HAP-1 (cell line): Measurements from ENCODE around the gene TXNDC15.
"Not testable (repeated sequence)": the region's sequence is repeated elsewhere in the genome, so short reads cannot be mapped to it uniquely, and the experiment has no call there.

Experiments
- DNase-seq, 2 experiments: peaks; one replicate each; pipeline ENCODE4 v3.0.0-alpha.2; 2016 to 2020; ENCODE audit warnings: low spot score in 2 of 2
- H3K27me3 ChIP-seq: fragments of 250-450 bp; sonication (Bioruptor Pico); 2 replicates; pipeline ENCODE4 v1.5.1; 2020; ENCODE audit warnings: low read depth, mild to moderate bottlenecking, moderate library complexity
- H3K36me3 ChIP-seq: fragments of 250-450 bp; sonication (Bioruptor Pico); replicated peaks from 2 replicates; pipeline ENCODE4 v1.5.1; 2020; ENCODE audit warnings: mild to moderate bottlenecking
- H3K4me1 ChIP-seq: fragments of 250-450 bp; sonication (Bioruptor Pico); 2 replicates; pipeline ENCODE4 v1.5.1; 2020; ENCODE audit warnings: mild to moderate bottlenecking
- H3K4me3 ChIP-seq: fragments of 250-450 bp; sonication (Bioruptor Pico); 2 replicates; pipeline ENCODE4 v1.5.1; 2020; ENCODE audit warnings: mild to moderate bottlenecking, moderate library complexity
- H3K9me3 ChIP-seq: fragments of 250-450 bp; sonication (Bioruptor Pico); 2 replicates; pipeline ENCODE4 v1.5.1; 2020; ENCODE audit warnings: mild to moderate bottlenecking, moderate library complexity
- in situ Hi-C: fragments of 300-500 bp; cut with MboI; formaldehyde crosslinking; loops from 3 replicates; pipeline ENCODE4 v1.14.3; 2020; ENCODE audit warnings: low sequenced_read_pairs, inconsistent platforms, mixed read lengths

The TXNDC15 gene, protein sequence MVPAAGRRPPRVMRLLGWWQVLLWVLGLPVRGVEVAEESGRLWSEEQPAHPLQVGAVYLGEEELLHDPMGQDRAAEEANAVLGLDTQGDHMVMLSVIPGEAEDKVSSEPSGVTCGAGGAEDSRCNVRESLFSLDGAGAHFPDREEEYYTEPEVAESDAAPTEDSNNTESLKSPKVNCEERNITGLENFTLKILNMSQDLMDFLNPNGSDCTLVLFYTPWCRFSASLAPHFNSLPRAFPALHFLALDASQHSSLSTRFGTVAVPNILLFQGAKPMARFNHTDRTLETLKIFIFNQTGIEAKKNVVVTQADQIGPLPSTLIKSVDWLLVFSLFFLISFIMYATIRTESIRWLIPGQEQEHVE

DNA sequence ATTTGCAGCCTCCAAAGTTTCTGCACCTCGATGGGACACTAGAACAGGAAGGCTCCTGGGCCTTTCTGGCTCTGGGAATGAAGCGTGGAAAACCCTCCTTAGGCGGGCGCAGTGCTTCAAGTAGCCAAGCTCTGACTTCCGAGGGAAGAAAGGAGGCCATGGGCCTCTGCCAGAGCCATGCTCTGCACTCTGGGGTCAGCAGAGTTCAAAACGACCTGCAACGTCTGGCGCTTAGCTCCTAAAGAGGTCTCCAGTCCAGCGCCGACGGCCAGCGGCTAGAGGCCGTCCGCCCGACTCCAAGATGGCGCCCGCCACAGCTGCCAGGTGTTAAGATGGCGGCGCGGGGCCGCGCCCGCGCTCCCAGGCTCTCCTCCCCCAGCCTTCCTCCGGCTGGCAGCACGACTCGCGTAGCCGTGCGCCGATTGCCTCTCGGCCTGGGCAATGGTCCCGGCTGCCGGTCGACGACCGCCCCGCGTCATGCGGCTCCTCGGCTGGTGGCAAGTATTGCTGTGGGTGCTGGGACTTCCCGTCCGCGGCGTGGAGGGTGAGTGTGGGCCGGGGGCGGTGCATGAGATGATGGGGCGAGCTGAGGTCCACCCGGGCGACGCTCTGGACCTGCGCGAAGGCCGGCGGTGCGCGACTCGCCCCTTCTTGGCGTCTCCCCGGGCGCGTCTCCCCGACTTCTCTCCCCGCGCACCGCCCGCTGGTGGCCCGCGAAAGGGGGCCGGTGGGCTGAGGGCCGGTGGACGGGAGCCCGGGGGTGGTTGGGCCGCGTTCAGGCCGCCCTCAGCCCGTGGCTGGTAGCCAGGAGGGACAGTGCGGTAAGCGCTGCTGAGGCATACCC is at the start of gene TXNDC15:
TSS of gene TXNDC15 (plus strand) at position 385 of the 844 bp plus-strand sequence. CDS start at position 442, 57 bp downstream.
- Histone ChIP-seq H3K4me1 (peaks cover 13% of the 10 kb centered on the region), H3K27me3 (no peaks in the 10 kb centered on the region), H3K9me3 (no peaks in the 10 kb centered on the region), H3K36me3 (no peaks in the 10 kb centered on the region), H3K4me3 (peak within 1 kb of the TSS; percentile 68)
- DNase-seq = peak; percentile 80 to 88
- in situ Hi-C loops = no loop called here

DNA sequence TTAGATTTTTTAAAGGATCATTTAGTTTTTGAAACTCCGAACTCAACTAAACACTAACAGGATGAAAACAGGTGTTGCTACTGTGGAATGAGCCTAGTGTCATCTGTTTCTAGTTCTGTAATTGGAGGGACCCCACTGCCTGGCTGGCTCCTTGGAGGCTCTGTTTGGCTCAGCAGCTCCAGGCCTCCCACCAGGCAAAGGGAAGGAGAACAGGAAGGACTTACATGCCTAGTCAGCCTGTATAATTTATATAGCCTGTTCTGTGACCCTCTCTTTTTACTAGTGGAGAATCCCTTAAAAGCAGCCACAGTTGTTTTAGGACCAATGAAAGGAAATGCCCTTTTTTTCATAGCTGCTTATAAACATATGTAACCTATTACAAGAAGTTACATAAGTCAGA is 49.5 kb upstream of the TXNDC15 start:
- Histone ChIP-seq H3K4me3 (no peak overlapping the region), H3K36me3 (peaks cover 67% of the 10 kb centered on the region), H3K9me3 (no peaks in the 10 kb centered on the region), H3K4me1 (no peaks in the 10 kb centered on the region; the same call in 1 of the 2 replicates), H3K27me3 (no peaks in the 10 kb centered on the region)
- DNase-seq = no peak
- in situ Hi-C loops = no loop called here

DNA sequence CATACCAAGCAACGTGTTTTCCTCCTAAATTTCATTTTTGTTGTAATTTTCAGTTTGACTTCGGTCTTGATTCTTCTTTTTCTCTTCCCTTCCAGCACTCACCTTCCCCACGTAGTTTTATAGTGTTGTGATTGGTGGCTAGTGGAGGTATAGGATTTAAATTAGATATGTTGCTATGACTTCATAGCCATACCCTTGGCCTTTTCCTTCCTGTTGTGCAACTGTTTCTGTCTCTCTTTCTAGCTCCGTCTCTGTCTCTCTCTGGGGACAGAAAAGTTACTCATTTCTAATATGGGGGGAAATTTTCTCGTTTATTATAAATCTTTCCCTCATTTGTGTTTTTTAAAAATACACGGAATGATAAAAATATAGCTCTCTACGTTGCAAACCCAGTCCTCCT is 49.0 kb upstream of the TXNDC15 start:
- no peaks in the 10 kb centered on the region for H3K27me3 ChIP-seq
- in situ Hi-C loops = no loop called here
- H3K9me3 ChIP-seq = no peaks in the 10 kb centered on the region
- H3K36me3 ChIP-seq = peaks cover 62% of the 10 kb centered on the region
- H3K4me3 ChIP-seq = no peak overlapping the region
- no peak for DNase-seq
- no peaks in the 10 kb centered on the region; the same call in 1 of the 2 replicates for H3K4me1 ChIP-seq

DNA sequence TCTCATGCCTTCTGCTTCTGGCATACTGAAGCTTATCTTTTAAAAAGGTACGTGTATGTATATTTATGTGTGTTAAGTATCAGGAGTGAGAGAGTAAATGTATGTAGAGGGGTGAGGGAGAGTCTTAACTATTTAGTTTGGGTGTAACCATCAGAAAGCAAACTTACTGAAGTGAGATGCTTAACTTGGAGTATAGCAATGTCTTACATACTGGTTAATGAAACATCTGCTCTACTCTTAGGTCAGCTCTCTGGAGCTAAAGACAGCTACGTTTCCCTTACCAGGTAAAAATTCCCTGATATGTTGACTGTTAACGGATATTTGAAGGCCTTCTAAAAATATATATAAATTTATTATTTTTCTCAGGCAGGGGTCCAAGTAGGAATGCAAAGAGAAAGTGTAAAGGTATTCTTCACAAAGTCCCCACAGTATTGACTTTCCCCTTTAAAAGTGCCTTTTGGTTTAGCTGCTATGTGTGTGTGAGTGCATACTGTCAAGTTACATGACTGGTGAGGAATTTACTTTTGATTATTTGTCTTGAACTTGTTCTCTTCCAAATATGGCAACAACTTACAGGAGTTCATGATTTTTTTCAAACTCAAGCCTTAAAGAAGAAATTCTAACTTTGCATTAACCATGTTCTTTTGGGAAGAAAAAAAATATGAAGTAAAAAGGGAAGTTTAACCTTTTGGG is 40.7 kb upstream of the TXNDC15 start:
- in situ Hi-C loops = no loop called here
- Histone ChIP-seq H3K9me3 (no peaks in the 10 kb centered on the region), H3K36me3 (peaks cover 23% of the 10 kb centered on the region)

DNA sequence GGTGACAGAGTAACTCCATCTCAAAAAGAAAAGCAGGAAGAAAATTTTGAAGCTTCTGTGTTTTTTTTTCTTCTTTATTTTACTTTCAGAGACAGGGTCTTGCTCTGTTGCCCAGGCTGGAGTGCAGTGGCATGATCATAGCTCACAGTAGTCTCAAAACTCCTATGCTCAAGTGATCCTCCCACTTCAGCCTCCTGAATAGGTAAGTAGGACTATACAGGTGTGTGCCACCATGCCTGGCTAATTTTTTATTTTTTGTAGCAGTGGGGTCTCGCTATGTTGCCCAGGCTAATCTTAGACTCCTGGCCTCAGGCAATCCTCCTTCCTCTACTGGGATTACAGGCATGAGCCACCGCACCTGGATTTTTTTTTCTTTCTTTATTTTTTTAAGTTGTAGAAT is 38.5 kb upstream of the TXNDC15 start:
- in situ Hi-C loops = no loop called here

More for the DNA sequence above, 40.7 kb upstream of the TXNDC15 start:
- no peak for DNase-seq
- no peak overlapping the region for H3K4me3 ChIP-seq
- H3K4me1 ChIP-seq = no peaks in the 10 kb centered on the region
- no peaks in the 10 kb centered on the region for H3K27me3 ChIP-seq

DNA sequence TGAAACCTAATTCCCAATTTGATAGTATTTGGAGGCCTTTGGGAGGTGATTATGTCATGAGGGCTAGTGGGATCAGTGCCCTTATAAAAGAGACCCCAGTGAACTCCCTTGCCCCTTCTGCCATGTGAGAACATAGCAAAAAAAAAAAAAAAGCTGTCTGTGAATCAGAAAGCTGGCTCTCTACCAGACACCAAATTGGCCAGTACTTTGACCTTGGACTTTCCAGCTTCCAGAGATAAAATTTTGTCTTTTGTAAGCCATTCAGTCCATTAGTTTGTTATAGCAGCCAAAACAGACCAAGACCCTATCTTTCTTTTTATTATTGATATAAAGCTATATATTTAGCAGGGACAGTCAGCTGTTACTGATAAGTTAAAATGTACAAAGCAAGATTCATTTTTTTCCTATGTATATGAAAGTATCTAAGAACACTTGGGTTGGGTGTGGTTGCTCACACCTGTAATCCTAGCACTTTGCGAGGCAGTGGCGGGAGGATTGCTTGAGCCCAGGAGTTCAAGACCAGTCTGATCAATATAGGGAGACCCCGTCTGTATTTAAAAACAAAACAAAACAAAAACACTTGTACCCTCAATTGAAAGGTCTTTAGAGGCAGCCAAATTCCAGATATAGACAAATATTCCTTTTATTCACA is 36.5 kb upstream of the TXNDC15 start:
- Histone ChIP-seq H3K4me3 (no peak overlapping the region), H3K4me1 (0 out of 2 replicates have a peak, but pooled peaks cover 4% of the 10 kb centered on the region), H3K27me3 (no peaks in the 10 kb centered on the region), H3K36me3 (peaks cover 28% of the 10 kb centered on the region), H3K9me3 (no peaks in the 10 kb centered on the region)
- no peak for DNase-seq
- in situ Hi-C loops = no loop called here

More for the DNA sequence above, 38.5 kb upstream of the TXNDC15 start:
- Histone ChIP-seq H3K27me3 (no peaks in the 10 kb centered on the region), H3K4me1 (0 out of 2 replicates have a peak, but pooled peaks cover 2% of the 10 kb centered on the region), H3K4me3 (no peak overlapping the region), H3K9me3 (no peaks in the 10 kb centered on the region), H3K36me3 (peaks cover 28% of the 10 kb centered on the region)
- DNase-seq = no peak

DNA sequence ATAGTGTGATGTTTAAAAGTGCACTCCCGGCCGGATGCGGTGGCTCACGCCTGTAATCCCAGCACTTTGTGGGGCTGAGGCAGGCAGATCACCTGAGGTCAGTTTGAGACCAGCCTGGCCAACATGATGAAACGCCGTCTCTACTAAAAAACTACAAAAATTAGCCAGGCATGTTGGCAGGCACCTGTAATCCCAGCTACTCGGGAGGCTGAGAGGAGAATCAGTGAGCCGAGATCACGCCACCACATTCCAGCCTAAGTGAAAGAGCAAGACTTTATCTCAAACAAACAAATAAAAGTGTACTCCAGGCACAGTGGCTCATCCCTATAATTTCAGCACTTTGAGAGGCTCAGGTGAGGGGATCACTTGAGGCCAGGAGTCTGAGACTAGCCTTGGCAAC is 35.8 kb upstream of the TXNDC15 start:
- DNase-seq, in situ Hi-C loops, H3K9me3 ChIP-seq, H3K4me1 ChIP-seq, H3K4me3 ChIP-seq, H3K27me3 ChIP-seq: not testable (repeated sequence)
- H3K36me3 ChIP-seq = peaks cover 24% of the 10 kb centered on the region

DNA sequence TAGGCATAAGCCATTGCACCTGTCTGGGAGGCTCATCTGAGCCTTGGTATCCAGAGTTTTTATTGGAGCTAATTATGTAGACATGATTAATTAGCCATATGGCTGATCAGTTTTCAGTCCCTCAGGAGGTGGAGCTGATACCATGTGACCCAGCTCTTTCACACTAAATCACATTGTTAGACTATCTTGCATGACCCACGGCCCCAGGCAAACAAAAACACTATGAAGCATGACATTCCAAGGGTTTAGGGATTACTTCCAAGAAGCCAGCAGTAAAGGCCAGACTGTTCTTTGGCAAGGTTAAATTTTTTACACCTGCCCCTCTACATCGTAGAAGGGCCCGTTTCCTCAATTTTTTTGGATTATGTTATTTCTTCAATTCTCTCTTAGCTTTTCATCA is 33.4 kb upstream of the TXNDC15 start:
- H3K9me3 ChIP-seq = no peaks in the 10 kb centered on the region
- H3K4me3 ChIP-seq = no peak overlapping the region
- no peaks in the 10 kb centered on the region for H3K27me3 ChIP-seq
- in situ Hi-C loops = no loop called here
- peaks cover 24% of the 10 kb centered on the region for H3K36me3 ChIP-seq
- peaks cover 9% of the 10 kb centered on the region for H3K4me1 ChIP-seq
- peak in 1 of 2 experiments; percentile 39 for DNase-seq

DNA sequence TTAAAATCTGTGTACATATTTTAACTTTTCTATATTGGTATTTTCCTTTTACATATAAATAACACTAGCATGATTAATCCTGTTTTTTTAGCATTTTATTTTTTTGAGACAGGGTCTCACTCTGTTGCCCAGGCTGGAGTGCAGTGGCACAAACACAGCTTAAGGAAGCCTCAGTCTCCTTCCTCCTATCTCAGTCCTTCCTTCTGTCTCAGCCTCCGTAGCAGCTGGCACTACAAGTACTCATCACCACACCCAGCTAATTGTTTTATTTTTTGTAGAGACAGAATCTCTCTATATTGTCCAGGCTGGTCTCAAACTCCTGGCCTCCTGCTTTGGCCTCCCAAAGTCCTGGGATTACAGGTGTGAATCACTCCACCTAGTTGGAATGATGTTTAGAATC is 29.9 kb upstream of the TXNDC15 start:
- Histone ChIP-seq H3K4me1 (peaks cover 12% of the 10 kb centered on the region), H3K4me3 (no peak overlapping the region), H3K9me3 (no peaks in the 10 kb centered on the region), H3K36me3 (peaks cover 18% of the 10 kb centered on the region), H3K27me3 (no peaks in the 10 kb centered on the region)
- in situ Hi-C loops = no loop called here
- DNase-seq = no peak

DNA sequence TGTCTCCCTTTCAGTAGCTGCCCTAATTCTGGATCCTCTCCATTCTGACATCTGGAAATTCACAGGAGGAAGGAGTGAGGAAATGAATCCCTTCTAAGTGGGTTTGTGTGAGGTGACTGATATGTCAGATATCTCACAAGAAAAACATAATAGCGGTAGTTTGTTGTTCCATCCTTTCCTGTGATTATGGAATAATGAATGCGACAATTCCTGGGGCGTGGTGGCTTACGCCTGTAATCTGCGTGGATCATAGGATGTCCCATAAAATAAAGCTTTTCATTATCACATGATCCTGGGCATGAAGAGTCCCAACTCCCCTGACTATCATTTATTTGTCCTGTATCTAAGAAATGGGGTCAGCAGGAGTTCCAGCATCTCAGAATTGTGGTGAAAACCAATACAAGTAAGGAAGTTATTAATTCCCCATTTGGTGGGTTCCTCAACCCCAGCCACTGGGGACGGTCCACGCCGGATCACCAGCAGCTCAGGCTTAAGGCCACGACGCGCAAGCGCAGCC is 28.8 kb upstream of the TXNDC15 start:
- in situ Hi-C loops = no loop called here
- Histone ChIP-seq H3K4me3 (peak overlapping the region; percentile 65), H3K4me1 (peaks cover 12% of the 10 kb centered on the region), H3K27me3 (no peaks in the 10 kb centered on the region), H3K36me3 (peaks cover 9% of the 10 kb centered on the region), H3K9me3 (no peaks in the 10 kb centered on the region)
- no peak for DNase-seq

DNA sequence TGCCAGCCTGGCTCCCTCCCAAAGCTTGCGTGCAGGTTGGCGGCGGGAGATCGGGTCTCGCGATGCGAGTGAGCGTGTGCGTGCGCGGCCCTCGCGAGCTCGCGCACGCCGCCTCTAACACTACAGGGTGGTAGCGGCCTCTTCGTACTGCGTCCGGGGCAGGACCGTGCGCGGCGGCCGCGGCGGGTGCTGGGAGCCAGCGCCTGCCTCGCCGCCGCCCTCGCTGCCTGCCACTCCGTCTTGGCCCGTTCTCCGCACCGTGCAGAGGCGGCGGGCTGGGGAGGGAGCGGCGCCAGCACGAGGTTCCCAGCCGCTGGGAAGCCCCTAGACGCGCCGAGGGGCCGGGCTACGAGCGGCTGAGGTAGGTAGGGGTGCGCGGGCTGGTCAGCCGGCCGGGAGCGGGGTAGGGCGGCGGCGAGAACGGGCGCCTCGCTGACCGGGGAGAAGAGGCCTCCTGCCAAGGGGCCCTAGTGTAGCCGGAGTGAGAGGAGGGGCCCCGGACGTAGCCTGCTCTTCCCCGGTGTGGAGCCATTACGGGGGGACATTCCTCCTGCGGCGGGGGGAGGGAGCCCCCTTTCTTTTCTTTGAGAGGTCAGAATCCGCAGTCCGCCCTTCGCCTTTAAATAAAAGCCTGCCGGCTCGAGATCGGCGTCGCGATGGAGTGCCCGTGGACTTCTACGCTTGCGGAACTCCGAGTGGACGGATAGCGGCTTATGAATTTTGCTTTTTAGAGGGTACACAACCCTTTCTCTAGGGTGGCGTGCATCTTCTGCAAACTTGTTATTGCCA is 28.1 kb upstream of the TXNDC15 start, which contains the start of gene C5orf24:
TSS of gene C5orf24 (plus strand) at position 117 of the 789 bp plus-strand sequence. CDS start 8,933 bp downstream, outside the sequence.
- Histone ChIP-seq H3K27me3 (no peaks in the 10 kb centered on the region), H3K4me3 (peak within 1 kb of the TSS; percentile 65), H3K36me3 (peaks cover 10% of the 10 kb centered on the region), H3K4me1 (peaks cover 11% of the 10 kb centered on the region), H3K9me3 (no peaks in the 10 kb centered on the region)
- peak; percentile 84 to 94 for DNase-seq
- in situ Hi-C loops = no loop called here

DNA sequence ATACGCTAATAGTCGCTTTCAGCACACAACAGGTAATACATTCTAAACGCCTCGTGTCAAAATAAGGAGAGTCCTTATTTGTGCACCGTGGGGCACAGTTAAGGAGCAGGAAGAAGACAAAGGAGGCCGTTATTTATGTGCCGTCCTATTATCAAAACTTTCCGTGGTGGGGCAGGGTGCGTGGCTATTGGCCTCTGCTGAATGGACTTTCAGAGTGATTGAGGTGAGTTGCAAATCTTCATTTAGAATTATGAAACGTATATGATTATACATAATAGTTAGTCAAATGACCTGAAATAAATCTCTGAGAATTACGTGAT is 27.6 kb upstream of the TXNDC15 start:
- in situ Hi-C loops = no loop called here
- peaks cover 12% of the 10 kb centered on the region for H3K36me3 ChIP-seq

More for the DNA sequence above, 27.6 kb upstream of the TXNDC15 start:
- Histone ChIP-seq H3K4me1 (peaks cover 11% of the 10 kb centered on the region), H3K9me3 (no peaks in the 10 kb centered on the region), H3K4me3 (peak overlapping the region; percentile 65), H3K27me3 (no peaks in the 10 kb centered on the region)
- DNase-seq = peak; percentile 59 to 68
